ENCODE measurements around the gene BCDIN3D. TPM values are rescaled to one million over a fixed set of nuclear protein-coding genes. Genes with fewer than 3 reads are reported as not detected.

Gene BCDIN3D
- total RNA-seq, 1 experiment from 2014 or later = 1.6 TPM

DNA sequence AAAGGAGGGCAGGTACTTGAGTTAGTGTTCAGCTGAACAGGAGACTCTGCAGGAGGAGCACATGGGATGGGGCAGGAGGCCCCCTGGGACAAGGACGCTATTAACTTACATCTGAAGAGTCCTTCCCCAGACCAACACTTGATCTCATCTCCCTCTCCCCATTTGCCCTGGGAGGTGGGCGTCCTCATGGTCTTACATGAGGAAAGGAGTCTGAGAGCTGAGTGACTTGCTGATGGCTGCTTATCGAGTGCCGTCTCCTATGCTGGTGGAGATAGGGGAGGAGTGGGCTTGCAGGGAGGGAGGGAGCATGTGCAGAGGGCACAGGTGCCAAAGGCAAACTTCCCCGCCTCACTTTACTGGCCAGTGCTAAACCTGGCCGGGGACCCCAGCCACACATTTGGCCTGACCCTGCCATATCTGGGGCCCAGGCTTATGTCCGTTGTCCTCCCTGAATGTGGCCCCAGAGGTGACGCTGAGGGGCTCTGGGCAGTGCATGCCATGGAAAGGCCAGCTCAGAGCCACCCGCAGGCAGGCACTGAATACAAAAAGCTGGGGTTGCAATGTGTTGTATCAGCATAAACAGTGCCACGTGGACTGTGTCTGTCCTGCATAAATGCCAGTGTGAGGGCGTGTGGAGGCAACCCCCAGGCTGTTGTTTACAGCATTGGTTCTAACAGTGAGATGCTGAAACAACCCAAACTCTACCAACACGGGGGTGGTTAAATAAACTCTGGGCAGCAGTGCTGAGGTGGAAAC is 31.4 kb upstream of the BCDIN3D start:
- DNase-seq (ENCODE audit: low spot score) = no peak
- no peak for TF ChIP-seq ZNF671 (CRISPR knock-in tag; IDR thresholded peaks at IDR 0.05)
- TF ChIP-seq, protein P1, sequence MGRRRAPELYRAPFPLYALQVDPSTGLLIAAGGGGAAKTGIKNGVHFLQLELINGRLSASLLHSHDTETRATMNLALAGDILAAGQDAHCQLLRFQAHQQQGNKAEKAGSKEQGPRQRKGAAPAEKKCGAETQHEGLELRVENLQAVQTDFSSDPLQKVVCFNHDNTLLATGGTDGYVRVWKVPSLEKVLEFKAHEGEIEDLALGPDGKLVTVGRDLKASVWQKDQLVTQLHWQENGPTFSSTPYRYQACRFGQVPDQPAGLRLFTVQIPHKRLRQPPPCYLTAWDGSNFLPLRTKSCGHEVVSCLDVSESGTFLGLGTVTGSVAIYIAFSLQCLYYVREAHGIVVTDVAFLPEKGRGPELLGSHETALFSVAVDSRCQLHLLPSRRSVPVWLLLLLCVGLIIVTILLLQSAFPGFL (CRISPR knock-in tag; IDR thresholded peaks at IDR 0.05; ENCODE audit: borderline replicate concordance) = no peak
- no peak for TF ChIP-seq EMX1 (CRISPR knock-in tag; IDR thresholded peaks at IDR 0.05)
- TF ChIP-seq, protein P2, sequence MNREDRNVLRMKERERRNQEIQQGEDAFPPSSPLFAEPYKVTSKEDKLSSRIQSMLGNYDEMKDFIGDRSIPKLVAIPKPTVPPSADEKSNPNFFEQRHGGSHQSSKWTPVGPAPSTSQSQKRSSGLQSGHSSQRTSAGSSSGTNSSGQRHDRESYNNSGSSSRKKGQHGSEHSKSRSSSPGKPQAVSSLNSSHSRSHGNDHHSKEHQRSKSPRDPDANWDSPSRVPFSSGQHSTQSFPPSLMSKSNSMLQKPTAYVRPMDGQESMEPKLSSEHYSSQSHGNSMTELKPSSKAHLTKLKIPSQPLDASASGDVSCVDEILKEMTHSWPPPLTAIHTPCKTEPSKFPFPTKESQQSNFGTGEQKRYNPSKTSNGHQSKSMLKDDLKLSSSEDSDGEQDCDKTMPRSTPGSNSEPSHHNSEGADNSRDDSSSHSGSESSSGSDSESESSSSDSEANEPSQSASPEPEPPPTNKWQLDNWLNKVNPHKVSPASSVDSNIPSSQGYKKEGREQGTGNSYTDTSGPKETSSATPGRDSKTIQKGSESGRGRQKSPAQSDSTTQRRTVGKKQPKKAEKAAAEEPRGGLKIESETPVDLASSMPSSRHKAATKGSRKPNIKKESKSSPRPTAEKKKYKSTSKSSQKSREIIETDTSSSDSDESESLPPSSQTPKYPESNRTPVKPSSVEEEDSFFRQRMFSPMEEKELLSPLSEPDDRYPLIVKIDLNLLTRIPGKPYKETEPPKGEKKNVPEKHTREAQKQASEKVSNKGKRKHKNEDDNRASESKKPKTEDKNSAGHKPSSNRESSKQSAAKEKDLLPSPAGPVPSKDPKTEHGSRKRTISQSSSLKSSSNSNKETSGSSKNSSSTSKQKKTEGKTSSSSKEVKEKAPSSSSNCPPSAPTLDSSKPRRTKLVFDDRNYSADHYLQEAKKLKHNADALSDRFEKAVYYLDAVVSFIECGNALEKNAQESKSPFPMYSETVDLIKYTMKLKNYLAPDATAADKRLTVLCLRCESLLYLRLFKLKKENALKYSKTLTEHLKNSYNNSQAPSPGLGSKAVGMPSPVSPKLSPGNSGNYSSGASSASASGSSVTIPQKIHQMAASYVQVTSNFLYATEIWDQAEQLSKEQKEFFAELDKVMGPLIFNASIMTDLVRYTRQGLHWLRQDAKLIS (CRISPR knock-in tag; IDR thresholded peaks at IDR 0.05; ENCODE audit: borderline replicate concordance) = no peak
- TF ChIP-seq SP1 (CRISPR knock-in tag; conservative IDR thresholded peaks at IDR 0.05) = no peak
- no peak for TF ChIP-seq HMGA2 (CRISPR knock-in tag; IDR thresholded peaks at IDR 0.05)
- TF ChIP-seq, protein P3, sequence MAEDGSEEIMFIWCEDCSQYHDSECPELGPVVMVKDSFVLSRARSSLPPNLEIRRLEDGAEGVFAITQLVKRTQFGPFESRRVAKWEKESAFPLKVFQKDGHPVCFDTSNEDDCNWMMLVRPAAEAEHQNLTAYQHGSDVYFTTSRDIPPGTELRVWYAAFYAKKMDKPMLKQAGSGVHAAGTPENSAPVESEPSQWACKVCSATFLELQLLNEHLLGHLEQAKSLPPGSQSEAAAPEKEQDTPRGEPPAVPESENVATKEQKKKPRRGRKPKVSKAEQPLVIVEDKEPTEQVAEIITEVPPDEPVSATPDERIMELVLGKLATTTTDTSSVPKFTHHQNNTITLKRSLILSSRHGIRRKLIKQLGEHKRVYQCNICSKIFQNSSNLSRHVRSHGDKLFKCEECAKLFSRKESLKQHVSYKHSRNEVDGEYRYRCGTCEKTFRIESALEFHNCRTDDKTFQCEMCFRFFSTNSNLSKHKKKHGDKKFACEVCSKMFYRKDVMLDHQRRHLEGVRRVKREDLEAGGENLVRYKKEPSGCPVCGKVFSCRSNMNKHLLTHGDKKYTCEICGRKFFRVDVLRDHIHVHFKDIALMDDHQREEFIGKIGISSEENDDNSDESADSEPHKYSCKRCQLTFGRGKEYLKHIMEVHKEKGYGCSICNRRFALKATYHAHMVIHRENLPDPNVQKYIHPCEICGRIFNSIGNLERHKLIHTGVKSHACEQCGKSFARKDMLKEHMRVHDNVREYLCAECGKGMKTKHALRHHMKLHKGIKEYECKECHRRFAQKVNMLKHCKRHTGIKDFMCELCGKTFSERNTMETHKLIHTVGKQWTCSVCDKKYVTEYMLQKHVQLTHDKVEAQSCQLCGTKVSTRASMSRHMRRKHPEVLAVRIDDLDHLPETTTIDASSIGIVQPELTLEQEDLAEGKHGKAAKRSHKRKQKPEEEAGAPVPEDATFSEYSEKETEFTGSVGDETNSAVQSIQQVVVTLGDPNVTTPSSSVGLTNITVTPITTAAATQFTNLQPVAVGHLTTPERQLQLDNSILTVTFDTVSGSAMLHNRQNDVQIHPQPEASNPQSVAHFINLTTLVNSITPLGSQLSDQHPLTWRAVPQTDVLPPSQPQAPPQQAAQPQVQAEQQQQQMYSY (CRISPR knock-in tag; IDR thresholded peaks at IDR 0.05) = no peak
- no peak for TF ChIP-seq NR1H2 (CRISPR knock-in tag; IDR thresholded peaks at IDR 0.05)
- TF ChIP-seq, protein P4, sequence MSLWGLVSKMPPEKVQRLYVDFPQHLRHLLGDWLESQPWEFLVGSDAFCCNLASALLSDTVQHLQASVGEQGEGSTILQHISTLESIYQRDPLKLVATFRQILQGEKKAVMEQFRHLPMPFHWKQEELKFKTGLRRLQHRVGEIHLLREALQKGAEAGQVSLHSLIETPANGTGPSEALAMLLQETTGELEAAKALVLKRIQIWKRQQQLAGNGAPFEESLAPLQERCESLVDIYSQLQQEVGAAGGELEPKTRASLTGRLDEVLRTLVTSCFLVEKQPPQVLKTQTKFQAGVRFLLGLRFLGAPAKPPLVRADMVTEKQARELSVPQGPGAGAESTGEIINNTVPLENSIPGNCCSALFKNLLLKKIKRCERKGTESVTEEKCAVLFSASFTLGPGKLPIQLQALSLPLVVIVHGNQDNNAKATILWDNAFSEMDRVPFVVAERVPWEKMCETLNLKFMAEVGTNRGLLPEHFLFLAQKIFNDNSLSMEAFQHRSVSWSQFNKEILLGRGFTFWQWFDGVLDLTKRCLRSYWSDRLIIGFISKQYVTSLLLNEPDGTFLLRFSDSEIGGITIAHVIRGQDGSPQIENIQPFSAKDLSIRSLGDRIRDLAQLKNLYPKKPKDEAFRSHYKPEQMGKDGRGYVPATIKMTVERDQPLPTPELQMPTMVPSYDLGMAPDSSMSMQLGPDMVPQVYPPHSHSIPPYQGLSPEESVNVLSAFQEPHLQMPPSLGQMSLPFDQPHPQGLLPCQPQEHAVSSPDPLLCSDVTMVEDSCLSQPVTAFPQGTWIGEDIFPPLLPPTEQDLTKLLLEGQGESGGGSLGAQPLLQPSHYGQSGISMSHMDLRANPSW (CRISPR knock-in tag; conservative IDR thresholded peaks at IDR 0.05; ENCODE audit: low read depth) = no peak
- no peak for TF ChIP-seq IRF2 (CRISPR knock-in tag; IDR thresholded peaks at IDR 0.05; ENCODE audit: borderline replicate concordance, low read depth)
- TF ChIP-seq, protein P5, sequence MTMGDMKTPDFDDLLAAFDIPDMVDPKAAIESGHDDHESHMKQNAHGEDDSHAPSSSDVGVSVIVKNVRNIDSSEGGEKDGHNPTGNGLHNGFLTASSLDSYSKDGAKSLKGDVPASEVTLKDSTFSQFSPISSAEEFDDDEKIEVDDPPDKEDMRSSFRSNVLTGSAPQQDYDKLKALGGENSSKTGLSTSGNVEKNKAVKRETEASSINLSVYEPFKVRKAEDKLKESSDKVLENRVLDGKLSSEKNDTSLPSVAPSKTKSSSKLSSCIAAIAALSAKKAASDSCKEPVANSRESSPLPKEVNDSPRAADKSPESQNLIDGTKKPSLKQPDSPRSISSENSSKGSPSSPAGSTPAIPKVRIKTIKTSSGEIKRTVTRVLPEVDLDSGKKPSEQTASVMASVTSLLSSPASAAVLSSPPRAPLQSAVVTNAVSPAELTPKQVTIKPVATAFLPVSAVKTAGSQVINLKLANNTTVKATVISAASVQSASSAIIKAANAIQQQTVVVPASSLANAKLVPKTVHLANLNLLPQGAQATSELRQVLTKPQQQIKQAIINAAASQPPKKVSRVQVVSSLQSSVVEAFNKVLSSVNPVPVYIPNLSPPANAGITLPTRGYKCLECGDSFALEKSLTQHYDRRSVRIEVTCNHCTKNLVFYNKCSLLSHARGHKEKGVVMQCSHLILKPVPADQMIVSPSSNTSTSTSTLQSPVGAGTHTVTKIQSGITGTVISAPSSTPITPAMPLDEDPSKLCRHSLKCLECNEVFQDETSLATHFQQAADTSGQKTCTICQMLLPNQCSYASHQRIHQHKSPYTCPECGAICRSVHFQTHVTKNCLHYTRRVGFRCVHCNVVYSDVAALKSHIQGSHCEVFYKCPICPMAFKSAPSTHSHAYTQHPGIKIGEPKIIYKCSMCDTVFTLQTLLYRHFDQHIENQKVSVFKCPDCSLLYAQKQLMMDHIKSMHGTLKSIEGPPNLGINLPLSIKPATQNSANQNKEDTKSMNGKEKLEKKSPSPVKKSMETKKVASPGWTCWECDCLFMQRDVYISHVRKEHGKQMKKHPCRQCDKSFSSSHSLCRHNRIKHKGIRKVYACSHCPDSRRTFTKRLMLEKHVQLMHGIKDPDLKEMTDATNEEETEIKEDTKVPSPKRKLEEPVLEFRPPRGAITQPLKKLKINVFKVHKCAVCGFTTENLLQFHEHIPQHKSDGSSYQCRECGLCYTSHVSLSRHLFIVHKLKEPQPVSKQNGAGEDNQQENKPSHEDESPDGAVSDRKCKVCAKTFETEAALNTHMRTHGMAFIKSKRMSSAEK (CRISPR knock-in tag; IDR thresholded peaks at IDR 0.05; ENCODE audit: borderline replicate concordance) = no peak
- TF ChIP-seq GABPB1 (CRISPR knock-in tag; IDR thresholded peaks at IDR 0.05) = no peak
- TF ChIP-seq, protein P6, sequence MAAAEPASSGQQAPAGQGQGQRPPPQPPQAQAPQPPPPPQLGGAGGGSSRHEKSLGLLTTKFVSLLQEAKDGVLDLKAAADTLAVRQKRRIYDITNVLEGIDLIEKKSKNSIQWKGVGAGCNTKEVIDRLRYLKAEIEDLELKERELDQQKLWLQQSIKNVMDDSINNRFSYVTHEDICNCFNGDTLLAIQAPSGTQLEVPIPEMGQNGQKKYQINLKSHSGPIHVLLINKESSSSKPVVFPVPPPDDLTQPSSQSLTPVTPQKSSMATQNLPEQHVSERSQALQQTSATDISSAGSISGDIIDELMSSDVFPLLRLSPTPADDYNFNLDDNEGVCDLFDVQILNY (CRISPR knock-in tag; IDR thresholded peaks at IDR 0.05) = no peak
- TF ChIP-seq OVOL2 (CRISPR knock-in tag; IDR thresholded peaks at IDR 0.05; ENCODE audit: borderline replicate concordance) = no peak
- no peak for TF ChIP-seq ZNF219 (CRISPR knock-in tag; IDR thresholded peaks at IDR 0.05; ENCODE audit: borderline replicate concordance)
- H3K4me3 Mint-ChIP-seq = no peak overlapping the region
- CTCF ChIA-PET = interaction anchor here (0.6 to 2.0 kb wide), 5 partner anchors 9 to 133 kb away, joined by 3 to 6 read pairs (median 4); partner anchors contain the start of gene TMBIM6
- peaks cover 17% of the 10 kb centered on the region for H3K36me3 Mint-ChIP-seq
- H3K4me1 Mint-ChIP-seq = no peaks in the 10 kb centered on the region
- no peaks in the 10 kb centered on the region; the same call in 1 of the 2 replicates for H3K27me3 Mint-ChIP-seq (ENCODE audit: low read depth)
- no peak overlapping the region; the same call in 1 of the 2 replicates for H3K27ac Mint-ChIP-seq
- H3K9me3 Mint-ChIP-seq = peaks cover 17% of the 10 kb centered on the region
- no peak for ATAC-seq
- POLR2A ChIA-PET = no interaction called here

All from WTC11 (cell line).